NCI-H128 (cell line): Measurements from ENCODE around the gene GUCD1.

ENCODE experiments used
- DNase-seq: peaks from one replicate; lab custom pipeline; 2025; ENCODE audit not compliant: unreplicated experiment; lab: John Stamatoyannopoulos, UW

GUCD1 gene

DNA sequence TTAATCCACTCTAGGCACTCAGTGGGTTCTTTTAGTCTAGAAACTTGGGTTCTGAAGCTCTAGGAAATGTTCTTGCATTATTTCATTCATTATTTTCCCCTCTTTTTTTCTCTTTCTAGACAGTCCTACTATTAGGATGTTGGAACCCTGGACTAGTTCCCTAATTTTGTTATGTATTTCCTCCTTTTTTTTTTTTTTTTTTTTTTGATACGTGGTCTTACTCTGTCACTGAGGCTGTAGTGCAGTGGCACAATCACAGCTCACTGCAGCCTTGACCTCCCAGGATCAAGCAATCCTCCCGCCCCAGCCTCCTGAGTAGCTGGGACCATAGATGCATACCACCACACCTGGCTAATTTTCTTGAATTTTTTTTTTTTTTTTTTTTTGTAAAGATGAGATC, 50.4 kb downstream of the GUCD1 start:
- DNase-seq, result no peak

DNA sequence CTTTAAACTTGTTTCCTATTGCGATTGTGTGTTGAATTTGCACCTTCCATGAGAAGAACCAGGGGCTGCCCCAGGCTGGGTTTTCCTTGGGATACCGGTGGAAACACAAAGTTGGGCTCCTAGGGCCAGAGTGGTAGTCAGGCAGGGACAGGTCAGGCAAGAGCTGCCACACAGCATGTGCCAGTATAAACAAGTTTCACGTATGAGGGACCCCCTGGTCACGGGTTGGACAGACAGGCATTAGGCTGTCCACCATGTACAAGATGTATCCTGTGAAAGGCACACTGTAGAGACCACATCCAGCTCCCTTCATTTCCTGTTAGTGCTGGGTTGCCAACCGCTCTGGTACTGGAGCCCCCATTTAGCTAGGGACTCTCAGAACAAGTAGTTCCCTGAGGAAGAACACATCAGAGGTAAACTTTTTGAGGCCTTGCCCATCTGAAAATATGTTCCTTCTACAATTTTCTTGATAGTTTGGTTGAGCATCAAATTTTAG, 51.0 kb downstream of the GUCD1 start:
- no peak for DNase-seq

DNA sequence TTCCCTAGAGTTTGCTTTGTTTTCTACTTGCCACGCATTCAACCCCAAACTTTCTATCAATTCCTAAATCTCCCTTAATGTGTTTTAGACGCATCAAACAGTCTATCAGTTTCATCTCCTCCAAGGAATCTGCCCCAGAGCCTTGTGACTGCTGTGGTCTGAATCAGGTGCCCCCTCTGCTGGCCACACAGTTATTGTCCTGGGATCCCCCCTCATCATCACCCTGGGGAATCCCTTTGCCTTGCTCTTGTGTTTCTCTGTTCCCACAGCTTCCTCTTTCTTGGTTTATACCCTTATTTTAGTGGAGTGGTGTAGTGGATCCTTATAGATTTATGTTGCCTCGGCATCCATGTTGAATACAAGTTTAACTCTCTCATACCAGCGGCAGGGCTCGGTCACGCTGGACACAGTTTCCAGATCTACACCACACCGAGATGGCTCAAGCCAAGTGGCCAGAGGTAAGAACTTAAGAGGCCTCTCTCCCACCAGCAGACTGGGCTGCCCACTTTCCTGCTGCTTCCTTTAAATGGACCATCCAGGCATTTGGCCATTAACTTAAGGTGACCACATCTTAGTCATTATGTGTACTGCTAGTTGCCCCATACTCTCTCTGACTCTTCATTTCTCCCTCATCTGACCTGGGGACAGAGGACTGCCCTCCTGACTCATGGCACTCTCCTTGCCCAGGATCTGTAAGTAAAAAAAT, 51.6 kb downstream of the GUCD1 start:
- no peak for DNase-seq

DNA sequence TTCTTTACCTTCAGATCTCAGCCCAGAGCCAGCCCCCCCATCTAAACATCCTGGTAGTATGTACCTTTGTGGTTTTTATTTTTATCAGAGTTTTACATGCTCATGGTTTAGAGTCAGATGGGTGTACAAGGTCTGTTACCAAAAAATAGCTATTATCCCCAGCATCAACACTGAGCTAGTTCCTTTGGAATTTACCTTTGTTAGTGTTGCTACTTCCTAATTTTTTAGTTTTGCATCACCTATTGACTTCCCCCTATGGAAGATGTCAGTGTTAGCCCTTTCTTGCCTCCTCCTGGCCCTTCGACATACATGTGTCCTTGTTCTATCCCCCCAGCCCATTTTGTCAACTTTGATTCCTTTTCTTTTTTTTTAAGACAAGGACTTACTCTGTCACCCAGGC, 52.4 kb downstream of the GUCD1 start:
- no peak for DNase-seq

DNA sequence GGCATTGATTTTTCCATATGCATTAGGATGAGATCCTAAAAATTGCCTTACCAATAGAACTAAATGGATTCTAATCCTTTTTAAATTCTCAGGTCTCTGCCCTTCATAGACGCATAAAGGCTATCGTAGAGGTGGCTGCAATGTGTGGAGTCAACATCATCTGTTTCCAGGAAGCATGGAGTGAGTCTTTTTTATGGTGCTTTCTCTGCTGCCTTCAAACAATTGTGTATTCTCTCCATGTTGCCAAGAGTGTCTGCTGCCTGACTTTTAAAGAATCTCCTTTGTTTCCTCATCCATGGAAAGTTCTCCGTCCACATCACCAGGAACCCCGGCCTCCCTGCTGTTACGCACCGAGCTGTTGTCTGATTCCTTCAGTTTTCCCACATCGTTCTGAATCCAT, 52.9 kb downstream of the GUCD1 start:
- DNase-seq, result no peak

DNA sequence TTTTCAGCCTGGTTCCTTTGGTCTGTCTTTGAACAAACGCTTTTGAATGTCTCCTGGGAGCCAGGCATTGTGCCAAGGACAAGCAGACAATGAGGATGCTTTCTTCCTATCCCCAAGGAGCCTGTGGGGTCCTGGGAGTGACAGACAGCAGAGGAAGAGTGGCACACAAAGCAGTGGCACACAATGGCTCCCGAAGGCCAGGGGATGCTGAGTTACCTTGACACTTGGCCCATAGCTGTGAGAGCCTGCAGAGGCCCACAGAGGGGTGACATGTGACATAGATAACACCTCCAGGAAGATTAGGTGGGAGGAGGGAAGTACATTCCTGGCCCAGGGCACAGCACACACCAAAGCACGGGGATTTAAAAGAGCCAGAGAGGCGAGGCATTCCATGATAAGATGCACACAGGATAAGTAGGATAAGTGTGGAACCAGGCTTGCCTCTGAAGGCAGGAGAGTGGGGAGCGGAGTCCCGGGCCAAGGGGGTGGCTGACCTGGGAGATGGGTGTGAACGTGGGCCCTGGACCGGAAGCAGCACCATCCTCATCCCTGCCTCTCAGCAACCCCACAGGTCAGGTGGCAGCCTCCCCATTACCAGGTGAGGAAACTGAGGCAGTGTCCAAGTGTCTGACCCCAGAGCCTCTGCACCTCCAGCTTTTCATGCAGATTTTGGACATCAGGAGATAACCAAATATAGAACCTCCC, 53.5 kb downstream of the GUCD1 start:
- DNase-seq, result no peak

DNA sequence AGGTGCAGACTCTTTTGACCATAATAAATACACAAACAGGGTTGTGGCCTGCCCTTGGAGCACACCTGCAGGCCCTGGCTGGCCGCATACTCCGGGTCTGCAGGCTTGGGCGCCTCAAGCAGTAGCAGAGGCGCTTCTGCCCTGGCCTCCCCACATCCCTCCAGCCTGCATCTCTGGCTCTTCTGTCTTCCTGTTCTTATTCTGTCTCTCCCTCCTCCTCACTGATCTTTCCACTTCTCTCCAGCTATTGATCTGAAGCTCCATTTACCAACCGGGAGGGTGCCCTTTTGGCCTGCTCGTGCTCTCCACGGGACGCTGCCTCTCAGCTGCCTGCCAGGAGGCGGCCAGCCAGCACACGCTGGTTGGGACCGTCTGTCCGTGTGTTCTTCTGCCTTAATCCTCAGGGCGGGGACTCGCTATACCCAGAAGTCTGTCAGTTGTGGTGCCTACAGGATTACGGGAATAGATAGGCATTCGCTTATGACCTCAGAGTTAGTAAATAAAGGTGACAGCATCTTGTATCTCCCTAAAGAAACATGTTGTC, 54.6 kb downstream of the GUCD1 start:
- no peak for DNase-seq

DNA sequence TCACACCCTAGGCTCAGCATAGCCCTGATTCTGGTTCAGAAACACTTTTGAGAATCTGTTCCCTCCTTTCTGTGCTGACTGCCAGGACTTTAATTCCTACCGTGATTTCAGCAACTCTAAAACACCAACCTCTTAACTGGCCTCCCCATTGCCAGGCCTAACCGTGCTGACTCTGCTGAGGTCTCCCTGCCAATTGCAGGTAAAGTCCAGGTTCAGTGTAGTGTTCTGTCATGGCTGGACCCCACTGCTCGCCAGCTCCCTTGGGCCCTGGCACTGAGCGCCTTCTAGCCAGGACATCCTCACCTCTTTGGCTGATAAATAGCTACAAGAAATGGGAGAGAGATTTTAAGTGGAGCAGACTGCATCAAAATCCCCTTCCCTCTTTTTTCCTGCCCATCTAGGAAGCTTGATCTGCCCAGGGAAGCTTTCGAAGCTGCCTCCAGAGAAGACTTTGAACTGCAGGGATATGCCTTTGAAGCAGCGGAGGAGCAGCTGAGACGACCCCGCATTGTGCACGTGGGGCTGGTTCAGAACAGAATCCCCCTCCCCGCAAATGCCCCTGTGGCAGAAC, 55.1 kb downstream of the GUCD1 start:
- no peak for DNase-seq

DNA sequence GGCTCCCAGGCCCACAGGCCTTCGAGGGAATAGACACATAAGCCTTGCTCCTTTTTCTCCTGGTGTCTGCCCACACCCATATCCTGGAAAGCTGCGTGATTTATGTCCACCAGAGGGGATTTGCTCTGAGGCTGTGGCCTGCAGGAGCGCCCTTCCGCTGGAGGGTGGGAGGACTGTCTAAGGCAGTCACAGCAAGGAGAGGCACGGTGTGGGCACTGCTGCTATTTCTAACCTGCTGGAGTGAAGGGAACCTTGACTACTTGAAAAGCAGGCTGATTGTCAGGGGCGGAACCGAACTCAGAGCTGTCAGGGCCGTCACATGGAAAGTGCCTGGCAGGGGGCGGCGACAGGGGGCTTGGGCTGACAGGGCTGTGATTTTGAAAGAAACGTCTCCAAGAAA, 56.1 kb downstream of the GUCD1 start:
- no peak for DNase-seq

DNA sequence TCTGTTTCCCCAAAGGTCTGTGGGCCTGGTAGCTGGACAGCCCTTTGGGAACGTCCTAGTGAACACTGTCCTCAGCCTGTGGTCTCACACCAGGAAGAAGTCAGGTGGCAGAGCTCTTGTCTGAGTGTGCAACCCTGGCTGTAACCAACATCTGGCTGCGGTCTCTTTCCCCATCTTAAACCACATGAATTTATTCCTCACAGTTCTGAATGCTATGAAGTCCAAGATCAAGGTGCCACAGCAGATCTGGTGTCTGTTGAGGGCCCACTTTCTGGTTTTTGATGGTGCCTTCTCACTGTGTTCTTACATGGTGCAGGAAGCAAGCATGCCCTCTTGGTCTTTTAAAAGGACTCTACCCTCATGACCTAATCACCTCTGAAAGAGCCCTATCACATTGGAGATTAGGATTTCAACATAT, 57.1 kb downstream of the GUCD1 start:
- DNase-seq, result no peak

DNA sequence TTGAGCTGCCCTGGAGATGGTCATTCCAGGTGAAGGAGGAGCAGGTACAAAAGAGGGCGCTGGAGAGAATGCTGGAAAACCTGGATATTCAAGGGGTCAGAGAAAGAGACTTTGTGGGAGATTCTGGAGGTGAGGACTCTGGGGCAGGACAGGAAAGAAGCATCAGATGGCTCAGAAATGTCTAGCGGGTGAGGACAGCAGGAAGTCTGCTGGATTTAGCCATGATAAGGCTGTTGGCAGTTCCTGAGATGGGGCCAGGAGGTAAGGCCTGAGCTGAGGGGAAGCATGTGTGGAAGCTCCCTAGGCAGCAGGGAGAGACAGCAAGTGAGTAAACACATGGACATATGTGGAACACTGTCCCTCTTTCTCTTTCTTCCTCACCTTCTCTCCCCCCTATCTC, 58.3 kb downstream of the GUCD1 start:
- no peak for DNase-seq

DNA sequence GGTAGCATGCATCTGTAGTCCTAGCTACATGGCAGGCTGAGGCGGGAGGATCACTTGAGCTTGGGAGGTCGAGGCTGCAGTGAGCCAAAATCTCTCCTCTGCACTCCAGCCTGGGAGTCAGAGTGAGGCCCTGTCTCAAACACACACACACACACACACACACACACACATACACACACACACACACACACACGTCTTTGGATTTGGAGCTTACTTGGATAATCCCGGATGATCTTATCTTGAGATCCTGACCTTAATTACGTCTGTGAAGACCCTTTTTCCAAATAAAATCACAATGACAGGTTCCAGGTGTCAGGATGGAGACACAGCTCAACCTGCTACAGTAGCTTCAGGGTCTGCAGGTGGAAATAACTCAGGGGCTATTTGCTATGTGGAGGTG, 58.7 kb downstream of the GUCD1 start:
- DNase-seq, result no peak

DNA sequence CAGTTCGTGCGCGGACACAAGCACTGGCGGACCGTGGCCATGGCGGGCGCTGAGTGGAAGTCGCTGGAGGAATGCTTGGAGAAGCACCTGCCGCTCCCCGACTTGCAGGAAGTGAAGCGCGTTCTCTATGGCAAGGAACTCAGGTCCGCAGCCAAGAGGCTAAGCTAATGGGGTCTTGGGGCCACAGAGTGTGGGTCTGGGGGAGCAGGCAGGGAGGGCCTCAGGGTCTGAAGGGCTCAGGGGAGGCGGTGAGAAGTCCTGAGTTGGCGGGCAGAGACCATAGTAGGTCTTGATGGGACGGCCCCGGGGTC, 59.6 kb downstream of the GUCD1 start:
- DNase-seq, result no peak

DNA sequence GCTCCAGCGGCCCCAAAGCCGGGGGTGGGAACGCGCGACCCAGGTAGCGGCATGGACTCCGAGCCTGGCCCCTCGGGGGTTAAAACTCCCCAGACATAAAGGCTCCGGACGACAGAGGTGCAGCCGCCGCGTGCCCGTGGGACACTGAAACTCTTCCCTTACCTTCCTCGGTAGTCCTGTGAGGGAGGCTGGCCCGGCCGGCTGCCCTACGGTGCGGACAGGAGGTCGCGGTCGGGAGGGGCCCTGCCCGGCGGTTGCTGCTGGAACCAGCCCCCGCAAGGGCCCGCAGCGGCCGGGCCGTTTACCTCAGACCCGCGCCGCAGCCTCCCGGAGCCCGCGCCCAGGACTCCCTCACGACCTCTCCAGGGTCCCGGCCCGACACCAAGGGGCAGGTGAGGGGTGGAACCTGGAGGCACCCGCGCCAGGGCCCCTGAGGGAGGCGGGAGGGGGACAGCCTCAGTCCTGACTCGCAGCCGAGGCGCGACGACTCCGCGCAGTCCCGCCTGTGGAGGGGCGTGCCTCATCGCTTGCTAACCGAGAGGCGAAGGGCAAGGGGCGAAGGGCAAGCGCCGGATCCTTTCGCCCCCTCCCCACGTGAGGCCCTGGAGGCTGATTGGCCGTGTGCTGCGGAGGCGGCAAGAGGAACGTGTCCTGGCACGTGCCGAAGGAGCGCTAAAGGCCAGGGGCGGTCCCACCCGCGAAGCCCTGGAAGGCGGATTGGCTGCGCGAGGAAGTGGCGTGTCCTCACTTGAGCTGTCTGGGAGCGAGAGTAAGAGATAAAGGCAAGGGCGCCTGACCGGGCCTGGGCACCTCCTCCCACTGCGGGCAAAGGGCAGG, 60.2 kb downstream of the GUCD1 start, which contains the start of gene UPB1:
TSS of gene UPB1 (plus strand) at position 805 of the 837 bp plus-strand sequence. CDS start 72 bp downstream, outside the sequence.
- no peak for DNase-seq

DNA sequence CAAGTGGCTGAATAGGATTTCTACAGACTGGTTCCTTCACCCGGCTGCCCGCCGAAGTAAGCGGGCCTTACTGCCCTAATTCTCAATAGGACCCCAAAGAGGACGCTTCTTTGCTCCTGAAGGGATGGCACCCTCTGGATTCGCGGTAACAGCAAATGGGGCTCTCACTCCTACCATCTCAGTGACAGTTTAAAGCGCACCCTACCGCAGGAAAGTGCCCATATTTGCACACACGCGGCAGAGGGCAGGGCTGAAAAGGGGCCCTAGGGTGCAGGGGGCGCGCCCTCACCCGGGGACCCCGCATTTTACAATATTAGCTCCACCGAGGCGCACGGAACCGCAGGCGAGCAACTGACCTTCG, 60.8 kb downstream of the GUCD1 start:
- DNase-seq, result no peak

DNA sequence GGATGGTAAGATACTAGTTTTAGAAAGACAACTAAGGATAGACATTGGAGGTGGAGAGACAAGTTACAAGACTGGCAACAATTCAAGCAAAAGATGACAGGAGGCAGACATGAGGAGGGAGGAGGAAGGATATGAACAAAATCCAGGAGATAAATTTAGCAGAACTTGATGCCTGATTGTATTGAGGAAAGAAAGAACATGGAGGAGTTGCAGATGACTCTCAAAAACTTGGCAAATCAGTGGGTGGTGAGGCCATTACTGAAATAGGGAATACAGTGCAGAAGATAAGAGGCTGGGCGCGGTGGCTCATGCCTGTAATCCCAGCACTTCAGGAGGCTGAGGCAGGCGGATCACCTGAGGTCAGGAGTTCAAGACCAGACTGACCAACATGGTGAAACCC, 62.5 kb downstream of the GUCD1 start:
- no peak for DNase-seq
